Fibroblast of peridontal ligament (primary cell): ENCODE measurements around the gene GXYLT2.
"Not testable (repeated sequence)": the region's sequence is repeated elsewhere in the genome, so short reads cannot be mapped to it uniquely, and the experiment has no call there.

ENCODE experiments used
- DNase-seq: peaks from one replicate; pipeline ENCODE4 v3.0.0-alpha.2; 2010; ENCODE audit errors: extremely low read depth

GXYLT2 gene

GRCh38 chr3:72892081-72892775, 4.4 kb downstream of the GXYLT2 start:
- DNase-seq: peak; percentile 98

DNA sequence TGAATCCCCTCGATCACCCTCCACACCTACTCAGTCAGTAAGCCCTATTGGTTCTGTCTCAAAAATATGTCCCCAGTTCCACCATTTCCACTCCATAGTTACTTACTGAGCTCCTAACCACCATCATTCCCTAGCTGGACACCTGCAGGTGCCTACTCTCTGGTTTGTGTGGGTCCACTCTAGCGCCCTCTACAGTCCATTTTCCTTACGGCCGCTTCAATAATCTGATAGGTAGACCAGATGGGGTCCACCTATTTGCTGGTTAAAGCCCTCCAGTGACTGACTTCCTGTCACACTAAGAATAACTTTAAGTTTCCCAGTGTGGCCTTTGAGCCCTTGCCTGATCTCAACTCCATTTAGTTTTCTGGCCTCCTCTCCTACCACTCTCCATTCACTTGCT, 5.0 kb downstream of the GXYLT2 start:
- no peak for DNase-seq

- no peak for DNase-seq
These were observed 7.2 kb downstream of the GXYLT2 start for GRCh38 chr3:72894976-72895552.

DNA sequence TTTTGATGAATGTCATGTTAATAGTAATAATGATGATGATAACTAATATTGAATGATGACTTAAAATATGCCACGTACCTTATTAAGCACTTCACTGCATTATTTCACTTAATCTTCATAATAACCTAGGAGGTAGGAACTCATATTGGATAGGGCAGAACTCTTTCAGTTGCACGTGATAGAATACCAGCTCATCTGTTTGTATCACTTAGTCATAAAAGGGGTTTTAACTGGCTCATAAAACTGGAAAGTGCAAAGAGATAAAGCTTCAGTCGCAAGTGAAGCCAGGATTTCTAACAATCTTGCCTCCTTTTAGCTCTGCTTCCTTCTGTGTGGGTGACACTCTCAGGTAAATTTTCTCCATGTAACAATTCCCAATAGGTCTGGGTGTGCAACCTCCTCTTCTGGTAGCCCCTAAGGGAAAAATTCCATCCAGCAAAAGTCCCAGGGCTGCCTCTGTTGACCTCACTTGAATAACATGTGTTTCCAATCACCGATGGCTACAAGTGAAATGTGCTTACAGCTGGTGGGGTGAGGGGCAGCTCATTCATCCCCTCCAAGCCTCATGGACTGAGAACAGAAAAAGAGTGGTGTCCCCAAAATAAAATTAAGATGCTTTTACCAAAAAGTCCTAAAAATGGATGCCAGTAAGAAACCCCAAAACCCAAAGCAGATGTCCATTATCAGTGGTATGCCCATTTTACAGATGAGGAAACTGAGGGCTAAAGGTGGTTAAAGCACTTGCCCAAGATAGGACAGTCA, 9.3 kb downstream of the GXYLT2 start:
- peak; percentile 73 for DNase-seq

DNA sequence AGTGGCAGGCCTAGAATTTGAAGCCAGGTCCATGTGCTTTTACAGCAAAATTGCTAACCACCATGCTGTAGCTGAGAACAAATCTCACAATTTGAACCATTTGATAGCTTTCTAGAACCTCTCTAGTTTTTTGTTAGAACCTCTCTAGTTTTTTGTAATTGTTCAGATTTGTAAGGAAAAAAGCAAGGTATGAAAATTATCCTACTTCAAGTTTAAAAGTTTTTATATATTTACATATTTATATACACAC, 9.8 kb downstream of the GXYLT2 start:
- no peak for DNase-seq

- peak; percentile 25 for DNase-seq
These were observed 11.5 kb downstream of the GXYLT2 start for GRCh38 chr3:72899349-72899765.

GRCh38 chr3:72900048-72900447, 12.2 kb downstream of the GXYLT2 start:
- DNase-seq: no peak

DNA sequence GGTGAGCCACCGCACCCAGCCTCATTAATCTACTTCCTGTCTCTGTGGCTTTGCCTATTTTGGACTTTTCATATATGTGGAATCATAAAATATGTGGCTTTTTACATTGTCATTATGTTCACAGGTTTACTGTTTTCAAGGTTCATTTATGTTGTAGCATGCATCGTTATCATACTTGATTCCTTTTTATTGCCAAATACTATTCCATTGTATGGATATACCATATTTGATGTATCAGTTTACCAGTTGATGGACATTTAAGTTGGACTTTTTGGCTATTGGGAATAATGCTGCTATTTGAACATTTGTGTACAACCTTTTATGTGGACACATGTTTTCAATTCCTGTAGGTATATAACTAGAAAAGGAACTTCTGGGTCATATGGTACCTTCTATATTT, 14.0 kb downstream of the GXYLT2 start:
- DNase-seq: no peak

GRCh38 chr3:72903004-72903403, 15.2 kb downstream of the GXYLT2 start:
- peak; percentile 64 for DNase-seq

GRCh38 chr3:72904163-72904562, 16.3 kb downstream of the GXYLT2 start:
- no peak for DNase-seq

- DNase-seq: no peak
These were observed 18.3 kb downstream of the GXYLT2 start for GRCh38 chr3:72906154-72906553.

DNA sequence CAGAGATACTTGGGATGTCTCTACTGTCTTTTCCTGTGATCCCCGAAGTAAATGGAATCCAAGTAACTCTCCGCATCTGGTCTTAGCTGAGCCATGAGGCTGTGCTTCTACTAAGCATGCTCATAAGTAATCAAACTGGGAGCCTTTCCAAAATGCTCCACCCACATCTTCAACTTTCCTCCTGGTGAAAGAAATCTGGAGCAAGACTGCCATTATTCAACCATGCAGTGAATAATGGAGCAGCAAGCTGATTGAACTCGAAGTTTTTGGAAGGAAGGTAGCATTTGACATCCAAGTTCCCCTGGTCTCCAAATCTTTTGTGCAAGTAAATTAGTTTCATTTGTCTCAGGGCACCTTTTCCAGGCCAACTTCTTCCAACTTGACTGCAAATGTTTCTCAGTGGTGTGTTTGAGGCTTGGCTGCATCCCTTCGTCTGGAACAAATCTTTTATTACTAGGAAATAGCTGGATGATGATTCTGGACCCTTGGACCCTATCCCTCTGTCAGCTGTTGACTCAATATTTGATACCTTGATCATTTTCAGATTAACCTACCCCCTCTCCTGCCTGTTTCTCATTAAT, 19.4 kb downstream of the GXYLT2 start:
- peak; percentile 95 for DNase-seq

- DNase-seq: peak; percentile 97
These were observed 20.1 kb downstream of the GXYLT2 start for GRCh38 chr3:72907731-72908620.

- DNase-seq: no peak
These were observed 21.7 kb downstream of the GXYLT2 start for GRCh38 chr3:72909591-72909990.

DNA sequence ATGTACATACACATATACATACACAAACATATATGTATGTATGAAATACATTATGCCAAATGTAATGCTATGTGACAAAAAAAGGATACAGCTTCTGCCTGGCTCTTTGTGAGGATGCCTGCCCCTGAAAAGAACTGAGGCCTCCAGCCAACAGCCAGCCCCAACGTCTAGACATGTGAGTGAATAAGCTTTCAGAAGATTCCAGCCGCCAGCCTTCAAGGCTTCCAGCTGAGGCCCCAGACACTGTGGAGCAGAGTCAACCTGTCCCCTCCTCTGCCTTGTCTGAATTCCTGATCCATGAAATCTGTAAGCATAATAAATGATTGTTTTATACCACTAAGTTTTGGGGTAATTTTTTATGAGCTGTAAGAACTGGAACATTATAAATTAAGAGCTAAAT, 24.7 kb downstream of the GXYLT2 start:
- no peak for DNase-seq

- DNase-seq: no peak
These were observed 26.5 kb downstream of the GXYLT2 start for GRCh38 chr3:72914383-72914782.

DNA sequence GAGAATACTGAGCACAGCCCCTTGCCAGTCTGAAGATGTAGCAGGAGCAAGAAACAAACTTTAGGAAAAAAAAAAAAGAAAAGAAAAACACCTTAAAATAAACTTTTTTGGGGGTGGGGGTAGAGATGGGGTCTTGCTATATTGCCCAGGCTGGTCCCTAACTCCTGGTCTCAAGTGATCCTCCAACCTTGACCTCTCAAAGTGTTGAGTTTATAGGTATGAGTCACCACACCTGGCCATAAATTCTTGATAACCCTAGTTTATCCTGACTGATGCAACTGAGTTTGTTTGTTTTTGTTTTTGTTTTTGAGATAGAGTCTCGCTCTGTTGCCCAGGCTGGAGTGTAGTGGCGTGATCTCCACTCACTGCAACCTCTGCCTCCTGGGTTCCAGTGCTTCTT, 28.4 kb downstream of the GXYLT2 start:
- DNase-seq: no peak

DNA sequence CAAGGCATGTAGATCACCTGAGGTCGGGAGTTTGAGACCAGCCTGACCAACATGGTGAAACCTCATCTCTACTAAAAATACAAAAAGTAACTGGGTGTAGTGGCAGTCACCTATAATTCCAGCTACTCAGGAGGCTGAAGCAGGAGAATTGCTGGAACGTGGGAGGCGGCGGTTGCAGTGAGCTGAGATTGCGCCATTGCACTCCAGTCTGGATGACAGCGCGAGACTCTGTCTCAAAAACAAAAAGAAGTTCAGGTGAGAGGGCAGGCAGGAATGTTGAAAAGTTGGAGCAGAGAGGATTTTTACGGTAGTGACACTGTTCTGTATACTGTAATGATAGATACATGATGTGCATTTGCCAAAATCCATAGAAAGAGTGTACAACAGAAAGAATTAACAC, 31.7 kb downstream of the GXYLT2 start:
- DNase-seq: no peak

DNA sequence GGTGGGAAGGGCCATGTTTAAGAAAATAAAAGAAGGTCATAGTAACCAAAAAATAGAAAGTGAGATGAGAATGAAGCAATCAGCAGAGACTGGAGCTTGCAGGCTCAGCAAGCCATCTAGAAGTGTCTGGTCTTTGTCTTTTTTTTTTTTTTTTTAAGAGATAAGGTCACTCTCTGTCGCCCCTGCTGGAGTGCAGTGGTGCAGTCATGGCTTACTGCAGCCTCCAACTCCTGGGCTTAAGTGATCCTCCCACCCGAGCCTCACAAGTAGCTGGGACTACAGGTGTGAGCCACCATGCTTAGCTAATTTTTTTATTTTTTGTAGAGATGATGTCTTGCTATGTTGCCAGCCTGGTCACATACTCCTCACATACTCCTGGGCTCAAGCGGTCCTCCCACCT, 36.2 kb downstream of the GXYLT2 start:
- DNase-seq: no peak

DNA sequence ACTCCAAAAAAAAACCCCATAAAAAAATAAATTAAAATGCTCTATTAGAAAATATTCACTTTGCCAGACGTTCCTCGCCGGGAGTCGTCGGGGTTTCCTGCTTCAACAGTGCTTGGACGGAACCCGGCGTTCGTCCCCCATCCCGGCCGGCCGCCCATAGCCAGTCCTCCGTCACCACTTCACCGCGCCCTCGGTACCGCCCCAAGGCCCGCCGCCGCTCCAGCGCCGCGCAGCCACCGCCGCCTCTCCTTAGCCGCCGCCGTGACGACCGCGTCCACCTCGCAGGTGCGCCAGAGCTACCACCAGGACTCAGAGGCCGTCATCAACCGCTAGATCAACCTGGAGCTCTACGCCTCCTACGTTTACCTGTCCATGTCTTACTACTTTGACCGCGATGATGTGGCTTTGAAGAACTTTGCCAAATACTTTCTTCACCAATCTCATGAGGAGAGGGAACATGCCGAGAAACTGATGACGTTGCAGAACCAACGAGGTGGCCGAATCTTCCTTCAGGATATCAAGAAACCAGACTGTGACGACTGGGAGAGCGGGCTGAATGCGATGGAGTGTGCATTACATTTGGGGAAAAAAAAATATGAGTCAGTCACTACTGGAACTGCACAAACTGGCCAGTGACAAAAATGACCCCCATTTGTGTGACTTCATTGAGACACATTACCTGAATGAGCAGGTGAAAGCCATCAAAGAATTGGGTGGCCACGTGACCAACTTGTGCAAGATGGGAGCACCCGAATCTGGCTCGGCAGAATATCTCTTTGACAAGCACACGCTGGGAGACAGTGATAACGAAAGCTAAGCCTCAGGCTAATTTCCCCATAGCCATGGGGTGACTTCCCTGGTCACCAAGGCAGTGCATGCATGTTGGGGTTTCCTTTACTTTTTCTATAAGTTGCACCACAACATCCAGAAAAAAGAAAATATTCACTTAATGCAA, 41.2 kb downstream of the GXYLT2 start:
- DNase-seq: not testable (repeated sequence)

DNA sequence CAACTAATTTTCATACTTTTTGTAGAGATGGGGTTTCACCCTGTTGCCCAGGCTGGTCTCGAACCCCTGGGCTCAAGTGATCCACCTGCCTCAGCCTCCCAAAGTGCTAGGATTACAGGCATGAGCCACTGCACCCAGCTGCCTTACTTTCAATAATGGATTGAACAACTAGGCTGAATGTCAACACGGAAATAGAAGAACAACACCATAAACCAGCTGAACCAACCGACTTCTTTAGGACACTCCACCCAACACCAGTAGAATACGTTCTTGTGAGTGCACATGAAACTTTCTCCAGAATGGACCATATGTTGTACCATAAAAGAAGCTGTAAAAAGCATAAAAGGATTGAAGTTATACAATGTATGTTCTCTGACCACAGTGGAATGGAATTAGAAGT, 42.9 kb downstream of the GXYLT2 start:
- no peak for DNase-seq
